HEK293T (cell line): ENCODE measurements around the gene DNAH17.

ENCODE experiments used
- CTCF ChIA-PET: fragments of 350-600 bp; formaldehyde crosslinking; extraction: SDS; loops from one replicate; lab custom pipeline; 2021; ENCODE audit warnings: antibody characterized with exemption, inconsistent platforms; lab: Yijun Ruan, JAX
- POLR2A ChIA-PET: fragments of 350-600 bp; formaldehyde crosslinking; extraction: SDS; loops from one replicate; lab custom pipeline; 2020; ENCODE audit warnings: antibody characterized with exemption, inconsistent platforms; lab: Yijun Ruan, JAX
- DNase-seq: peaks from one replicate; pipeline ENCODE4 v3.0.0; 2012; ENCODE audit warnings: mixed read lengths; ENCODE audit errors: extremely low spot score
- ARNT ChIP-seq: fragments of 450-650 bp; IDR thresholded peaks from 2 replicates; pipeline ENCODE4 v1.6.1; 2017; ENCODE audit warnings: mild to moderate bottlenecking
- BHLHE40 ChIP-seq: fragments of 450-650 bp; IDR thresholded peaks from 2 replicates; pipeline ENCODE4 v1.6.1; 2016; ENCODE audit warnings: mild to moderate bottlenecking, moderate library complexity, borderline replicate concordance
- CTBP1 ChIP-seq: fragments of 450-650 bp; IDR thresholded peaks from 2 replicates; pipeline ENCODE4 v1.6.1; 2016; ENCODE audit warnings: borderline replicate concordance
- ELF4 ChIP-seq: fragments of 450-650 bp; IDR thresholded peaks from 2 replicates; pipeline ENCODE4 v1.6.1; 2017; ENCODE audit warnings: antibody characterized with exemption
- FOXA1 ChIP-seq: fragments of 450-650 bp; IDR thresholded peaks from 2 replicates; pipeline ENCODE4 v1.6.1; 2016; ENCODE audit warnings: mild to moderate bottlenecking
- FOXK2 ChIP-seq: fragments of 450-650 bp; IDR thresholded peaks from 2 replicates; pipeline ENCODE4 v1.6.1; 2016; ENCODE audit warnings: mild to moderate bottlenecking
- FOXM1 ChIP-seq: fragments of 450-650 bp; IDR thresholded peaks from 2 replicates; pipeline ENCODE4 v1.6.1; 2017; ENCODE audit warnings: mild to moderate bottlenecking, borderline replicate concordance
- HDGF ChIP-seq: fragments of 450-650 bp; IDR thresholded peaks from 2 replicates; pipeline ENCODE4 v1.6.1; 2017; ENCODE audit warnings: antibody characterized with exemption, borderline replicate concordance
- L3MBTL2 ChIP-seq: fragments of 450-650 bp; conservative IDR thresholded peaks from 2 replicates; pipeline ENCODE4 v1.6.1; 2016; ENCODE audit warnings: mild to moderate bottlenecking
- LEF1 ChIP-seq: fragments of 450-650 bp; IDR thresholded peaks from 2 replicates; pipeline ENCODE4 v1.6.1; 2017; ENCODE audit warnings: mild to moderate bottlenecking, borderline replicate concordance
- NFRKB ChIP-seq: fragments of 450-650 bp; IDR thresholded peaks from 2 replicates; pipeline ENCODE4 v1.6.1; 2016; ENCODE audit warnings: mild to moderate bottlenecking, moderate library complexity
- PKNOX1 ChIP-seq: fragments of 450-650 bp; IDR thresholded peaks from 2 replicates; pipeline ENCODE4 v1.6.1; 2016
- SP1 ChIP-seq: fragments of 450-650 bp; IDR thresholded peaks from 2 replicates; pipeline ENCODE4 v1.6.1; 2017
- SUZ12 ChIP-seq: fragments of 450-650 bp; IDR thresholded peaks from 2 replicates; pipeline ENCODE4 v1.6.1; 2016; ENCODE audit warnings: mild to moderate bottlenecking
- TARDBP ChIP-seq: fragments of 450-650 bp; IDR thresholded peaks from 2 replicates; pipeline ENCODE4 v1.6.1; 2016
- ZNF384 ChIP-seq: fragments of 450-650 bp; IDR thresholded peaks from 2 replicates; pipeline ENCODE4 v1.6.1; 2016

DNAH17 gene

GRCh38 chr17:78485290-78486168 is 91.7 kb downstream of the DNAH17 start:
- no peak for DNase-seq
- POLR2A ChIA-PET: no interaction called here
- CTCF ChIA-PET: no interaction called here
- TF ChIP-seq FOXM1 (no peak), TARDBP (no peak), ARNT (no peak), CTBP1 (no peak), LEF1 (no peak), SP1 (no peak), BHLHE40 (no peak), L3MBTL2 (no peak), NFRKB (no peak), ZNF384 (no peak), HDGF (no peak), FOXK2 (no peak), PKNOX1 (no peak), SUZ12 (no peak), ELF4 (no peak)

GRCh38 chr17:78484271-78485246 is 92.6 kb downstream of the DNAH17 start:
- ChIA-PET CTCF (no interaction called here), POLR2A (no interaction called here)
- DNase-seq: no peak
- TF ChIP-seq ELF4 (no peak), HDGF (no peak), SP1 (no peak), ZNF384 (no peak), CTBP1 (no peak), FOXK2 (no peak), ARNT (no peak), PKNOX1 (no peak), TARDBP (no peak), FOXA1 (no peak), FOXM1 (no peak), L3MBTL2 (no peak)

GRCh38 chr17:78479369-78479768 is 97.8 kb downstream of the DNAH17 start:
- TF ChIP-seq SUZ12 (no peak), L3MBTL2 (no peak), ARNT (no peak), SP1 (no peak), CTBP1 (no peak), NFRKB (no peak), BHLHE40 (no peak), ELF4 (no peak), HDGF (no peak), LEF1 (no peak), ZNF384 (no peak), PKNOX1 (no peak), FOXM1 (no peak), FOXK2 (no peak), FOXA1 (no peak), TARDBP (no peak)
- ChIA-PET POLR2A (no interaction called here), CTCF (no interaction called here)
- no peak for DNase-seq

- TF ChIP-seq TARDBP (no peak), NFRKB (no peak), HDGF (no peak), ZNF384 (no peak), CTBP1 (no peak), FOXK2 (no peak), FOXA1 (no peak)
- DNase-seq: no peak
- CTCF ChIA-PET: no interaction called here
- POLR2A ChIA-PET: no interaction called here
Observed at GRCh38 chr17:78478757-78479297, 98.4 kb downstream of the DNAH17 start.

GRCh38 chr17:78477913-78478756 is 99.1 kb downstream of the DNAH17 start:
- ChIA-PET POLR2A (no interaction called here), CTCF (no interaction called here)
- DNase-seq: no peak
- no peak for TF ChIP-seq FOXM1
- no peak for TF ChIP-seq BHLHE40
- no peak for TF ChIP-seq ELF4
- no peak for TF ChIP-seq FOXA1
- TF ChIP-seq LEF1: no peak
- TF ChIP-seq TARDBP: peak; percentile 54; the same call in 1 of the 2 replicates
- TF ChIP-seq SP1: 0 out of 2 replicates have a peak, but pooled peaks have one; percentile 17
